Loucy (cell line): ENCODE results near the gene SLC25A21.

Experiments
- H2AFZ ChIP-seq: fragments of 200-600 bp; sonication (generic); 2 replicates; pipeline ENCODE4 v1.6.0; 2016; ENCODE audit warnings: antibody characterized with exemption, mild to moderate bottlenecking, low read length, moderate library complexity
- H3F3A ChIP-seq: fragments of 200-600 bp; 2 replicates; pipeline ENCODE4 v1.6.0; 2016; ENCODE audit warnings: antibody characterized with exemption, low read depth, mild to moderate bottlenecking
- H3K27me3 ChIP-seq: fragments of 200-600 bp; sonication (generic); 2 replicates; pipeline ENCODE4 v1.6.1; 2014; ENCODE audit warnings: low read length, mild to moderate bottlenecking; ENCODE audit not compliant: insufficient read depth, poor library complexity, severe bottlenecking
- H3K36me3 ChIP-seq: fragments of 200-600 bp; sonication (generic); 2 replicates; pipeline ENCODE4 v1.6.1; 2016; ENCODE audit warnings: low read length; ENCODE audit not compliant: insufficient read depth
- H3K4me1 ChIP-seq: fragments of 200-600 bp; sonication (generic); 2 replicates; pipeline ENCODE4 v1.5.1; 2014; ENCODE audit warnings: low read length, mild to moderate bottlenecking; ENCODE audit not compliant: insufficient read depth, poor library complexity, severe bottlenecking
- H3K4me2 ChIP-seq: fragments of 200-600 bp; sonication (generic); 2 replicates; pipeline ENCODE4 v1.6.0; 2014; ENCODE audit warnings: antibody characterized with exemption, low read length, low read depth, mild to moderate bottlenecking; ENCODE audit not compliant: poor library complexity, severe bottlenecking
- H3K4me3 ChIP-seq: fragments of 200-600 bp; sonication (generic); 2 replicates; pipeline ENCODE4 v1.5.1; 2014; ENCODE audit warnings: low read length, mild to moderate bottlenecking, mixed read lengths; ENCODE audit not compliant: poor library complexity, severe bottlenecking
- H3K79me2 ChIP-seq: fragments of 200-600 bp; sonication (generic); 2 replicates; pipeline ENCODE4 v1.6.1; 2014; ENCODE audit warnings: low read length; ENCODE audit not compliant: insufficient read depth
- H3K9ac ChIP-seq: fragments of 200-600 bp; sonication (generic); 2 replicates; pipeline ENCODE4 v1.6.0; 2014; ENCODE audit warnings: mild to moderate bottlenecking, low read depth, low read length, moderate library complexity; ENCODE audit not compliant: poor library complexity, severe bottlenecking
- H3K9me2 ChIP-seq: fragments of 200-600 bp; sonication (generic); replicated peaks from 2 replicates; pipeline ENCODE4 v1.6.1; 2016; ENCODE audit warnings: low read depth, low read length, mixed read lengths
- H3K9me3 ChIP-seq: fragments of 200-600 bp; sonication (generic); 2 replicates; pipeline ENCODE4 v1.6.1; 2014; ENCODE audit warnings: mild to moderate bottlenecking, antibody characterized with exemption, low read length, low read depth; ENCODE audit not compliant: insufficient read depth
- H4K20me1 ChIP-seq: fragments of 200-600 bp; sonication (generic); 2 replicates; pipeline ENCODE4 v1.6.0; 2014; ENCODE audit warnings: antibody characterized with exemption, low read length, mild to moderate bottlenecking; ENCODE audit not compliant: insufficient read depth, poor library complexity, severe bottlenecking
- EZH2phosphoT487 ChIP-seq: fragments of 200-600 bp; IDR thresholded peaks from 2 replicates; pipeline ENCODE4 v1.6.1; 2018; ENCODE audit warnings: antibody characterized with exemption, mild to moderate bottlenecking, moderate library complexity, borderline replicate concordance
- TF ChIP-seq, protein P1 (sequence below): fragments of 200-600 bp; sonication (generic); conservative IDR thresholded peaks from 2 replicates; pipeline ENCODE4 v1.5.1; 2014; ENCODE audit warnings: mild to moderate bottlenecking, antibody characterized with exemption, low read length

Gene SLC25A21

DNA sequence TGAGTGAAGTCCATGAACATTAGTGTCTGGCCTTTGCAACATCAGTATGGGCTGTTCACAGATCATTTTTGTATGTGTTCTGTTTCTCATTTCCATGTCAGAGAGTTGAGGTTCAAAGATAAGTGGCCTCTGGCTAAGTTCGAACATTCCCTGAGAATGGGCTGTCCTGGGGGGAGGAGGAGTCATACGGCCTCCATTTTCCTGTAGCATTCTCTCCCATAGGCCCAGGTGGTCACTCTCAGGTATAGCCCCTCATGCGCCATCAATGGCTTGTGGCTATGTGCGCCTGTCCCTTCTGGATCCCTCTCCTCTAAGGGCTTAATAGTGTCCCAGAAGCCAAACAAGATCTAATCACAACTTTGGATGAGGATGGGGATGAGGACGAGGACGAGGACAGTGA is 345.8 kb downstream of the SLC25A21 start:
- Histone ChIP-seq H3K4me2 (no peak overlapping the region), H2AFZ (no peak overlapping the region), H3K79me2 (no peaks in the 10 kb centered on the region), H3K4me3 (no peak overlapping the region), H3K9ac (no peak overlapping the region), H3K4me1 (no peaks in the 10 kb centered on the region), H4K20me1 (no peaks in the 10 kb centered on the region), H3K9me3 (no peaks in the 10 kb centered on the region), H3F3A (no peaks in the 10 kb centered on the region), H3K9me2 (no peaks in the 10 kb centered on the region), H3K36me3 (no peaks in the 10 kb centered on the region), H3K27me3 (no peaks in the 10 kb centered on the region)
- no peak for TF ChIP-seq EZH2phosphoT487
- TF ChIP-seq, protein P1, sequence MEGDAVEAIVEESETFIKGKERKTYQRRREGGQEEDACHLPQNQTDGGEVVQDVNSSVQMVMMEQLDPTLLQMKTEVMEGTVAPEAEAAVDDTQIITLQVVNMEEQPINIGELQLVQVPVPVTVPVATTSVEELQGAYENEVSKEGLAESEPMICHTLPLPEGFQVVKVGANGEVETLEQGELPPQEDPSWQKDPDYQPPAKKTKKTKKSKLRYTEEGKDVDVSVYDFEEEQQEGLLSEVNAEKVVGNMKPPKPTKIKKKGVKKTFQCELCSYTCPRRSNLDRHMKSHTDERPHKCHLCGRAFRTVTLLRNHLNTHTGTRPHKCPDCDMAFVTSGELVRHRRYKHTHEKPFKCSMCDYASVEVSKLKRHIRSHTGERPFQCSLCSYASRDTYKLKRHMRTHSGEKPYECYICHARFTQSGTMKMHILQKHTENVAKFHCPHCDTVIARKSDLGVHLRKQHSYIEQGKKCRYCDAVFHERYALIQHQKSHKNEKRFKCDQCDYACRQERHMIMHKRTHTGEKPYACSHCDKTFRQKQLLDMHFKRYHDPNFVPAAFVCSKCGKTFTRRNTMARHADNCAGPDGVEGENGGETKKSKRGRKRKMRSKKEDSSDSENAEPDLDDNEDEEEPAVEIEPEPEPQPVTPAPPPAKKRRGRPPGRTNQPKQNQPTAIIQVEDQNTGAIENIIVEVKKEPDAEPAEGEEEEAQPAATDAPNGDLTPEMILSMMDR: no peak

DNA sequence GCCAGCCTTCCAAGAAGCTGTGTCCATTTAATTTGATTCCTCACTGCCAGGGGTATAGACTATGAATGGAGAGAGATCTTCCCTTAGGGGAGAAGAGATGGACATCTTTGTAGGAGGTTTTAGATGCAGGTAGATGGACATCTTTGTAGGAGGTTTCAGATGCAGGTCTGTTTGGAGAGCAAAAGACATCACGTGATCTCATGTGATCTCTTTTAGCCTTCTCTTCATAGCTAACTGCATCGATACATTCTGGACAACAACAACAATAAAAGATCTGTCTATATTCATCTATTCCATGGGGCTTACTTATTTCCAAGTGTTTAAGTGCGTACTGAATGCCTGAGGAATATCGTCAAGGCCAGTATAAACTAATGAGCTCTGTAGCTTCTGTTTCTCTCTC is 347.6 kb downstream of the SLC25A21 start:
- Histone ChIP-seq H3K4me3 (no peak overlapping the region), H3K9me2 (no peaks in the 10 kb centered on the region), H3K4me2 (no peak overlapping the region), H2AFZ (no peak overlapping the region), H3F3A (no peaks in the 10 kb centered on the region), H3K36me3 (no peaks in the 10 kb centered on the region), H3K27me3 (no peaks in the 10 kb centered on the region), H3K9ac (no peak overlapping the region), H3K4me1 (no peaks in the 10 kb centered on the region), H4K20me1 (no peaks in the 10 kb centered on the region), H3K9me3 (no peaks in the 10 kb centered on the region), H3K79me2 (no peaks in the 10 kb centered on the region)
- TF ChIP-seq, protein P1: no peak
- TF ChIP-seq EZH2phosphoT487: no peak

DNA sequence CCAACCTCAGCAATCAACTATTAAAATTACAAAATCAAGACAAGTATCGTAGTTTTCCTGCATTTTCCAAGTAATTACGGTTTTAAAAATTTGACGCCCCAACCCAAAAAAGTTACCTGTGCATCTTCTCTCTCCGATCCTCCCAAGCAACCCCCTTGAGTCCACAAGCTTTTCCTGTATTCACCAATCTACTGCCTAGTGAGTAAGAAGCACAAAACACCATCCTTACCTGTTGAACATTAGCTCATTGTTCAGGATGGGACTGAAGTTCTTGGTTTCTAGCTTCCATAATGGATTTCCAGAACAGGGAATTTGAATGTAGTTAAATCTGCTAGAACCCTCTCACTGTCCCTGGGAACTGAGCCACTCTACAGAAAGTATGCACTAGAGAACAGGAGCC is 348.8 kb downstream of the SLC25A21 start:
- no peaks in the 10 kb centered on the region for H3K4me1 ChIP-seq
- no peaks in the 10 kb centered on the region for H3K79me2 ChIP-seq
- H3K4me3 ChIP-seq: no peak overlapping the region
- no peaks in the 10 kb centered on the region for H3K9me3 ChIP-seq
- no peak for TF ChIP-seq EZH2phosphoT487
- TF ChIP-seq, protein P1: no peak
- no peak overlapping the region for H3K4me2 ChIP-seq
- H3K9ac ChIP-seq: no peak overlapping the region
- H3K9me2 ChIP-seq: no peaks in the 10 kb centered on the region
- no peaks in the 10 kb centered on the region for H3K36me3 ChIP-seq
- no peaks in the 10 kb centered on the region for H3F3A ChIP-seq
- H4K20me1 ChIP-seq: no peaks in the 10 kb centered on the region
- no peaks in the 10 kb centered on the region for H3K27me3 ChIP-seq
- H2AFZ ChIP-seq: no peak overlapping the region
